NT2/D1 (cell line): ENCODE measurements around the gene ZNF787.

Experiments used
- SUZ12 ChIP-seq: IDR thresholded peaks from 2 replicates; pipeline ENCODE4 v1.6.1; 2011; ENCODE audit not compliant: insufficient read length, insufficient read depth; ENCODE audit errors: extremely low read depth
- YY1 ChIP-seq: IDR thresholded peaks from 2 replicates; pipeline ENCODE4 v1.6.1; 2011; ENCODE audit not compliant: insufficient read length, insufficient read depth
- ZNF274 ChIP-seq: IDR thresholded peaks from 2 replicates; pipeline ENCODE4 v1.6.1; 2011; ENCODE audit warnings: mild to moderate bottlenecking, low read depth, low read length

GRCh38 chr19:56116606-56117005 lies 4.5 kb downstream of the ZNF787 start:
- TF ChIP-seq ZNF274 = no peak
- TF ChIP-seq SUZ12 = no peak
- TF ChIP-seq YY1 = no peak
